ENCODE measurements around the gene DGUOK.
"Not testable (repeated sequence)": the region's sequence is repeated elsewhere in the genome, so short reads cannot be mapped to it uniquely, and the experiment has no call there.

DGUOK gene

GRCh38 chr2:73921581-73921980, 5.1 kb upstream of the DGUOK start:
- DNase-seq (ENCODE audit: low spot score): no peak

GRCh38 chr2:73922681-73923080, 4.0 kb upstream of the DGUOK start:
- DNase-seq (ENCODE audit: low spot score): no peak

- DNase-seq (ENCODE audit: low spot score): no peak
Measured at GRCh38 chr2:73925033-73925704, 1.5 kb upstream of the DGUOK start.

GRCh38 chr2:73925853-73926492, 707 bp upstream of the DGUOK start:
- DNase-seq (ENCODE audit: low spot score): peak; percentile 17

GRCh38 chr2:73927344-73927743, 664 bp downstream of the DGUOK start:
- DNase-seq (ENCODE audit: low spot score): no peak

- no peak for DNase-seq (ENCODE audit: low spot score)
Measured at GRCh38 chr2:73928963-73929347, 2.3 kb downstream of the DGUOK start.

GRCh38 chr2:73930386-73930785, 3.7 kb downstream of the DGUOK start:
- no peak for DNase-seq (ENCODE audit: low spot score)

GRCh38 chr2:73931531-73932500, 5.1 kb downstream of the DGUOK start:
- no peak for DNase-seq (ENCODE audit: low spot score)

- no peak for DNase-seq (ENCODE audit: low spot score)
Measured at GRCh38 chr2:73933194-73933593, 6.5 kb downstream of the DGUOK start.

GRCh38 chr2:73935641-73936040, 9.0 kb downstream of the DGUOK start:
- DNase-seq (ENCODE audit: low spot score): no peak

- no peak for DNase-seq (ENCODE audit: low spot score)
Measured at GRCh38 chr2:73937103-73937885, 10.6 kb downstream of the DGUOK start.

GRCh38 chr2:73937899-73938298, 11.2 kb downstream of the DGUOK start:
- no peak for DNase-seq (ENCODE audit: low spot score)

- DNase-seq (ENCODE audit: low spot score): no peak
Measured at GRCh38 chr2:73938718-73939352, 12.2 kb downstream of the DGUOK start.

GRCh38 chr2:73939419-73939818, 12.7 kb downstream of the DGUOK start:
- DNase-seq (ENCODE audit: low spot score): no peak

GRCh38 chr2:73940066-73940465, 13.4 kb downstream of the DGUOK start:
- not testable (repeated sequence) for DNase-seq (ENCODE audit: low spot score)

- DNase-seq (ENCODE audit: low spot score): no peak
Measured at GRCh38 chr2:73942664-73943063, 16.0 kb downstream of the DGUOK start.

- no peak for DNase-seq (ENCODE audit: low spot score)
Measured at GRCh38 chr2:73944714-73945113, 18.0 kb downstream of the DGUOK start.

- no peak for DNase-seq (ENCODE audit: low spot score)
Measured at GRCh38 chr2:73946215-73946614, 19.5 kb downstream of the DGUOK start.

- no peak for DNase-seq (ENCODE audit: low spot score)
Measured at GRCh38 chr2:73946666-73947065, 20.0 kb downstream of the DGUOK start.

- no peak for DNase-seq (ENCODE audit: low spot score)
Measured at GRCh38 chr2:73947412-73948018, 20.8 kb downstream of the DGUOK start.

- no peak for DNase-seq (ENCODE audit: low spot score)
Measured at GRCh38 chr2:73949802-73950201, 23.1 kb downstream of the DGUOK start.

Data from HuH-7 (cell line).